A673 (cell line): ENCODE data around the gene CIZ1. TPM values are rescaled to one million over a fixed set of nuclear protein-coding genes. Genes with fewer than 3 reads are reported as not detected.

Source experiments
- BruUV-seq: library from RNA; stranded (reverse); fragments of 400-500 nt; replicated peaks from 2 replicates; lab custom pipeline; 2021; lab: Mats Ljungman, UMichigan
- CTCF ChIA-PET: fragments of 300-600 bp; sonication (Branson Sonifier 250); formaldehyde crosslinking; loops from one replicate; lab custom pipeline; 2022; ENCODE audit warnings: antibody characterized with exemption; lab: Charles Lee
- POLR2A ChIA-PET: fragments of 300-600 bp; sonication (Branson Sonifier 250); formaldehyde crosslinking; loops from one replicate; lab custom pipeline; 2022; ENCODE audit warnings: antibody characterized with exemption; ENCODE audit not compliant: low non-redundant PET; lab: Charles Lee
- DNase-seq: peaks from one replicate; pipeline ENCODE4 v3.0.0-alpha.2; 2015; ENCODE audit warnings: low spot score
- H3K27ac ChIP-seq: fragments of 200-600 bp; sonication (generic); 2 replicates; pipeline ENCODE4 v1.5.1; 2016; ENCODE audit warnings: mixed run types, low read depth, mild to moderate bottlenecking, mixed read lengths, antibody characterized with exemption, low read length; ENCODE audit not compliant: poor library complexity, severe bottlenecking
- H3K27me3 ChIP-seq: fragments of 200-600 bp; sonication (generic); replicated peaks from 2 replicates; pipeline ENCODE4 v1.6.1; 2017; ENCODE audit warnings: mixed run types, low read depth, mild to moderate bottlenecking, mixed read lengths, antibody characterized with exemption, low read length; ENCODE audit not compliant: insufficient read depth, poor library complexity
- H3K36me3 ChIP-seq: fragments of 200-600 bp; sonication (generic); 2 replicates; pipeline ENCODE4 v1.6.1; 2016; ENCODE audit warnings: mixed run types, mild to moderate bottlenecking, mixed read lengths, antibody characterized with exemption, low read length; ENCODE audit not compliant: insufficient read depth, poor library complexity, severe bottlenecking
- H3K4me1 ChIP-seq: fragments of 200-600 bp; sonication (generic); 2 replicates; pipeline ENCODE4 v1.6.1; 2017; ENCODE audit warnings: mixed run types, mild to moderate bottlenecking, mixed read lengths, antibody characterized with exemption, low read length; ENCODE audit not compliant: insufficient read depth, poor library complexity, severe bottlenecking
- H3K4me3 ChIP-seq: fragments of 200-600 bp; sonication (generic); 2 replicates; pipeline ENCODE4 v1.5.1; 2016; ENCODE audit warnings: low read depth, mixed run types, mild to moderate bottlenecking, mixed read lengths, low read length; ENCODE audit not compliant: poor library complexity, severe bottlenecking
- H3K9me3 ChIP-seq: fragments of 200-600 bp; sonication (generic); 2 replicates; pipeline ENCODE4 v1.6.1; 2016; ENCODE audit warnings: mixed run types, low read depth, mild to moderate bottlenecking, mixed read lengths, antibody characterized with exemption, low read length; ENCODE audit not compliant: poor library complexity, severe bottlenecking
- EZH2 ChIP-seq: fragments of 200-600 bp; sonication (generic); IDR thresholded peaks from 2 replicates; pipeline ENCODE4 v1.6.1; 2017; ENCODE audit warnings: borderline replicate concordance, low read depth, mild to moderate bottlenecking, mixed read lengths, antibody characterized with exemption, low read length; ENCODE audit not compliant: poor library complexity, severe bottlenecking
- intact Hi-C: fragments of 100-400 bp; cut with micrococcal nuclease; formaldehyde crosslinking; loops from one replicate; pipeline ENCODE4 v1.10.0; 2022; ENCODE audit not compliant: unreplicated experiment
- total RNA-seq: library from RNA; stranded (reverse); gene quantifications from 2 replicates; pipeline ENCODE4 v1.2.3, GENCODE V29; 2021
- TF ChIP-seq, protein P1 (sequence below): fragments of 300-800, 200-600 bp; sonication (generic); conservative IDR thresholded peaks from 2 replicates; pipeline ENCODE4 v1.5.1; 2017; ENCODE audit warnings: low read depth, mild to moderate bottlenecking, antibody characterized with exemption, low read length, moderate library complexity, mixed read lengths

The CIZ1 gene
- total RNA-seq, 1 experiment from 2014 or later: 158 TPM

DNA sequence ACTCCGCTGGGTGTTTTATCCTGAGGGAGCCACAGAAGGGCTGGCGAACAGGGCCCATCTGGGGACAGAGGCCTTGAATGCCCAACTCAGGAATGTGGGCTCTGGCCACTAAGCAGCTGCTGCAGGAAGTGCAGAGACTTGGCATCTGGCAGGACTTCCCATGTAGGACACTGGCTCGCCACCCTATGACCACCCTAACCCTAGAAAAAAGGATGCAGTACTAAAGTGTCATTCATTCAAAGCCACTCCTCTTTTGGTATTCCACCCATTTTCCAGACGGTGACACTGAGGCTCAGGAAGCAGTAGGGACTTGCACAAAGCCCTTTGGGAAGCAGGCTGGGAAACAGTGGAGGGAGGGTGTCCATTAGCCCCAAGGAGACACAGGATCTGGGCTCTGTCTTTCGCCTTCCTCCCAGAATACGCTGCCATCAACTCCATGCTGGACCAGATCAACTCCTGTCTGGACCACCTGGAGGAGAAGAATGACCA is 28.3 kb downstream of the CIZ1 start:
- BruUV-seq: no TSS peak
- Histone ChIP-seq H3K27ac (no peak overlapping the region), H3K27me3 (no peaks in the 10 kb centered on the region), H3K4me3 (no peak overlapping the region), H3K9me3 (no peaks in the 10 kb centered on the region), H3K36me3 (peaks cover 32% of the 10 kb centered on the region), H3K4me1 (peaks cover 7% of the 10 kb centered on the region)
- intact Hi-C loops: no loop called here
- ChIA-PET CTCF (no interaction called here), POLR2A (no interaction called here)
- TF ChIP-seq, protein P1, sequence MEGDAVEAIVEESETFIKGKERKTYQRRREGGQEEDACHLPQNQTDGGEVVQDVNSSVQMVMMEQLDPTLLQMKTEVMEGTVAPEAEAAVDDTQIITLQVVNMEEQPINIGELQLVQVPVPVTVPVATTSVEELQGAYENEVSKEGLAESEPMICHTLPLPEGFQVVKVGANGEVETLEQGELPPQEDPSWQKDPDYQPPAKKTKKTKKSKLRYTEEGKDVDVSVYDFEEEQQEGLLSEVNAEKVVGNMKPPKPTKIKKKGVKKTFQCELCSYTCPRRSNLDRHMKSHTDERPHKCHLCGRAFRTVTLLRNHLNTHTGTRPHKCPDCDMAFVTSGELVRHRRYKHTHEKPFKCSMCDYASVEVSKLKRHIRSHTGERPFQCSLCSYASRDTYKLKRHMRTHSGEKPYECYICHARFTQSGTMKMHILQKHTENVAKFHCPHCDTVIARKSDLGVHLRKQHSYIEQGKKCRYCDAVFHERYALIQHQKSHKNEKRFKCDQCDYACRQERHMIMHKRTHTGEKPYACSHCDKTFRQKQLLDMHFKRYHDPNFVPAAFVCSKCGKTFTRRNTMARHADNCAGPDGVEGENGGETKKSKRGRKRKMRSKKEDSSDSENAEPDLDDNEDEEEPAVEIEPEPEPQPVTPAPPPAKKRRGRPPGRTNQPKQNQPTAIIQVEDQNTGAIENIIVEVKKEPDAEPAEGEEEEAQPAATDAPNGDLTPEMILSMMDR: no peak
- no peak for TF ChIP-seq EZH2
- DNase-seq: no peak

DNA sequence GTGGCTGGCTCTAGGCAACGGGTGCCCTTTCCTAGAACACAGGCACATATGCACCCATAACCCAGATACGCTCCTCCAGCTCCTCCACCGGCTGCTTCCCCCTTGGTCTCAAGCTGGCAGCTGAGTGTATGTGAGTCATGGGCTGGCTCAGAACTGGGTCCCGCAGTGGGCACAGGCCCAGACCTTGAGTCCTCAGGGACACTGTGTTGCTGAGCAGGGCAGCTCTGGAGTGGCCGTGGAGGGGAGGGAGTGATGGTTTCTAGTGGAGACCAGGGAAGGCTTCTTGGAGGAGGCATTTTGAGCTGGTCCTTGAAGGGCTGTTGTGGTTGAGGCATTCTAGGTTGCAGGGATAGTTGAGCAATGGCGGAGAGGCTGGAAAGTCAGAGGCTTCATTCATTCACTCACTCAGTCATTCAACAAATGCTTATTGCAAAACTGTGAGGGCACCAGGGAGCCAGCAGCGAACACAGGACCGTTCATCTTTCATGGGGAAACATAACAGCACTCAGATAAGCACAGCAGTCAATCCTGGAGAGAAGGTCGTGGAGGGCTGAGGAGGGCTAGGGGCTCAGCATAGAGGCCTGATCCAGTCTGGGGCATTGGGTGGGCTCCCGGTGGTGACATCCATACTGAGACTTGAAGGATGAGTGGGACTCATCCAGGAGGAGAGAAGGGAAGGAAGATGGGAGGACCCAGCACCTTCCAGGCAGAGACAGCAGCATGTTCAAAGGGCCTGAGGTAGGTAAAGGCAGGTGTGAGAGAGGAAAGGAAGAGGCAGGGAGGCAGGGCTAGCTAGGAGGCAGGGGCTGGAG is 29.0 kb downstream of the CIZ1 start:
- intact Hi-C loops: no loop called here
- no peak for DNase-seq
- Histone ChIP-seq H3K36me3 (peaks cover 32% of the 10 kb centered on the region), H3K27ac (no peak overlapping the region), H3K9me3 (no peaks in the 10 kb centered on the region), H3K27me3 (no peaks in the 10 kb centered on the region), H3K4me1 (peaks cover 7% of the 10 kb centered on the region), H3K4me3 (no peak overlapping the region)
- ChIA-PET POLR2A (interaction anchor here (0.7 kb wide), 1 partner anchor 428 kb away, joined by 6 read pairs; the partner anchor contains the start of gene TOR2A), CTCF (interaction anchor here (0.6 kb wide), 1 partner anchor 576 kb away, joined by 5 read pairs; no protein-coding TSS in a partner anchor)
- TF ChIP-seq EZH2: no peak
- TF ChIP-seq, protein P1: no peak
- BruUV-seq: no TSS peak

DNA sequence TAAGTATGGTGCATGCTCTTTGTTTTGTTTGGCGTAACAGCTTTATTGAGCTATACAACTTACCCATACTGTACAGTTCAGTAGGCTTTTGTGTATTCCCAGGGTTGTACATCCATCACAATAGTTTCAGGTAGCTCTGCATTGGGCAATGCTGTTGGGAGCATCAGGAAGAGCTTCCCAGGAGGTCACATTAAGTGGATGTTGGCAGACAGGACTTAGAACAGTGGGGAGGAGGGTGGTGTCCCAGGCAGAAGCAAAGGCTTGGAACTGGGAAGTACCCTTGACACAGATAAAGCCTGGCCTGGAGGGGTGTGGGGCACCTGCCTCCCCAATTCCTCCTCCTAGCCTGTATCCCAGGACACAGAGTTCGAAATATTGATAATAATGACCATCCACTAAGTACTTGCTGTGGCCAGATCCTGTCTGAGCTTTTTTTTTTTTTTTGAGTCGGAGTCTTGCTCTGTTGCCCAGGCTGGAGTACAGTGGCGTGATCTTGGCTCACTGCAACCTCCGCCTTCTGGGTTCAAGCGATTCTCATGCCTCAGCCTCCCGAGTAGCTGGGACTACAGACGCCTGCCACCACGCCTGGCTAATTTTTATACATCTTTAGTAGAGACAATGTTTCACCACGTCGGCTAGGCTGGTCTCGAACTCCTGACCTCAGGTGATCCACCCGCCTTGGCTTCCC is 30.0 kb downstream of the CIZ1 start:
- intact Hi-C loops: no loop called here
- no peak overlapping the region for H3K27ac ChIP-seq
- ChIA-PET CTCF (interaction anchor here (0.6 kb wide), 1 partner anchor 575 kb away, joined by 5 read pairs; no protein-coding TSS in a partner anchor), POLR2A (interaction anchor here (0.7 kb wide), 1 partner anchor 427 kb away, joined by 6 read pairs; the partner anchor contains the start of gene TOR2A)
- H3K9me3 ChIP-seq: no peaks in the 10 kb centered on the region
- H3K4me3 ChIP-seq: peak overlapping the region; percentile 58
- TF ChIP-seq, protein P1: no peak
- no peak for TF ChIP-seq EZH2
- peaks cover 7% of the 10 kb centered on the region for H3K4me1 ChIP-seq
- DNase-seq: no peak
- no peaks in the 10 kb centered on the region for H3K27me3 ChIP-seq
- peaks cover 21% of the 10 kb centered on the region for H3K36me3 ChIP-seq
- no TSS peak for BruUV-seq
